Testis (tissue), 3 donors: ENCODE results near the gene WAPL. TPM values are rescaled to one million over a fixed set of nuclear protein-coding genes. Genes with fewer than 3 reads are reported as not detected.

ENCODE experiments used
- DNase-seq: peaks from one replicate; pipeline ENCODE4 v3.0.0-alpha.2; 2019
- H3K27ac ChIP-seq, 2 donors: fragments of 200-600 bp; sonication (generic); one replicate each; pipeline ENCODE4 v1.5.1; 2019
- H3K27me3 ChIP-seq: fragments of 200-600 bp; sonication (generic); one replicate; pipeline ENCODE4 v1.5.1; 2019
- H3K36me3 ChIP-seq: fragments of 200-600 bp; sonication (generic); one replicate; pipeline ENCODE4 v1.5.1; 2017; ENCODE audit warnings: low read depth; ENCODE audit errors: missing control alignments
- H3K4me1 ChIP-seq: fragments of 200-600 bp; sonication (generic); one replicate; pipeline ENCODE4 v1.5.1; 2019
- H3K4me3 ChIP-seq, 2 donors: fragments of 200-600 bp; sonication (generic); one replicate each; pipeline ENCODE4 v1.5.1; 2017 to 2019
- H3K9me3 ChIP-seq: fragments of 200-600 bp; sonication (generic); one replicate; pipeline ENCODE4 v1.5.1; 2017
- POLR2A ChIP-seq: fragments of 450-650 bp; IDR thresholded peaks from one replicate; pipeline ENCODE4 v1.6.1; 2017; ENCODE audit warnings: antibody characterized with exemption, mild to moderate bottlenecking, moderate library complexity
- WGBS, 2 donors: methylation state at CpG; one replicate each; pipeline ENCODE4 v1.1.5; 2018; 5-methylcytosine and 5-hydroxymethylcytosine counted together
- intact Hi-C: fragments of 100-400 bp; cut with DNase I; formaldehyde crosslinking; loops from one replicate; pipeline ENCODE4 v1.15.1; 2023; ENCODE audit warnings: low total_unique reads
- polyA plus RNA-seq: library from polyadenylated mRNA; stranded (reverse); fragments of 350-450 nt; fragmentation: Illumina TruSeq; extraction: RNeasy Lipid Tissue Mini Kit (QIAGEN cat#74804); gene quantifications from one replicate; pipeline ENCODE4 v1.2.3, GENCODE V29; 2014; ENCODE audit warnings: low read depth, low replicate concordance; ENCODE audit not compliant: insufficient read depth
- total RNA-seq, 2 donors: library from RNA; depleted of rRNA; stranded (reverse); fragments of >200 nt; gene quantifications; one replicate each; pipeline ENCODE4 v1.2.3, GENCODE V29; 2016
- TF ChIP-seq, protein P1 (sequence below), 3 experiments: fragments of 450-650 bp in 2 of 3; fragments of 200-600 bp in 1 of 3; sonication (generic) in 1 of 3; IDR thresholded peaks; one replicate each; pipeline ENCODE4 v1.5.1; 2016 to 2019; ENCODE audit warnings: antibody characterized with exemption in 3 of 3, mild to moderate bottlenecking in 2 of 3, moderate library complexity in 1 of 3

Gene WAPL
- total and polyA plus RNA-seq, 3 donors from 2014 or later = 65.7 to 89.8 (median 80.8) TPM

DNA sequence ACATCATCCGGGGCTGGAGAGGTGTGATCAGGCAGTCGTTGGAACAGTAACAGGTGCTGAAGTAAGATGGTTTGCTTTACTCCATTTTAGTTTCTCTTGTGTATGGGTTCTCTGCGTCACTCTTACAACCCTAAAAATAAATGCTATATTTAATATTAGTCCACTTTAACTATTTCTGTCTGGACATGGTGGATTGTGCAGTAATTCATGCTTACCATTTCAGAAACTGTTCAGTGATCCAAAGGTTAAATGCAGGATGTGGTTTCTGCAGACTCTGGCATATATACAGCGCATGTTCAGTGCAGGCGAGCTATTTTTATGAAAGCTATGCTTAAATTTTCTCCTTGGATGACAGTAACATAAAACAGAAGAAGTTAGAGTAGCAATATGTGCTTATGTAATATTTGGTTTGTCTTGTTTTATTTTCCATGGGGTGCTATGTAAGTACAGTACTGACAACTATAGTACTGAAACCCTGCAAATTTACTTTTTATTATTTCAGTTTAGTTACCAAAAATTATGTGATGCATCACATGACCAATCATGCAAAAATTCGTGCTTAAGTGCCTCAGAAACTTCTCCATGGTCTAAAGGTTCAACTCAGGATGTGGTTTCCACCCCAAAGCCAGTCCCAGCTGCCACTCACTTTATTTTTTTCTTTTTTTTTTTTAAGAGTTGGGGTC is 108.4 kb downstream of the WAPL start:
- no peak overlapping the region for H3K27ac ChIP-seq
- intact Hi-C loops = no loop called here

GRCh38 chr10:86411852-86412560 is 109.6 kb downstream of the WAPL start:
- no peak for DNase-seq
- Histone ChIP-seq H3K4me3 (no peak overlapping the region), H3K9me3 (no peaks in the 10 kb centered on the region), H3K27ac (no peak overlapping the region), H3K4me1 (no peaks in the 10 kb centered on the region), H3K27me3 (no peaks in the 10 kb centered on the region), H3K36me3 (no peaks in the 10 kb centered on the region)
- WGBS, 2 donors = 65 to 87% methylated on average over 3 to 6 of the region's 6 CpGs
- TF ChIP-seq, protein P1, sequence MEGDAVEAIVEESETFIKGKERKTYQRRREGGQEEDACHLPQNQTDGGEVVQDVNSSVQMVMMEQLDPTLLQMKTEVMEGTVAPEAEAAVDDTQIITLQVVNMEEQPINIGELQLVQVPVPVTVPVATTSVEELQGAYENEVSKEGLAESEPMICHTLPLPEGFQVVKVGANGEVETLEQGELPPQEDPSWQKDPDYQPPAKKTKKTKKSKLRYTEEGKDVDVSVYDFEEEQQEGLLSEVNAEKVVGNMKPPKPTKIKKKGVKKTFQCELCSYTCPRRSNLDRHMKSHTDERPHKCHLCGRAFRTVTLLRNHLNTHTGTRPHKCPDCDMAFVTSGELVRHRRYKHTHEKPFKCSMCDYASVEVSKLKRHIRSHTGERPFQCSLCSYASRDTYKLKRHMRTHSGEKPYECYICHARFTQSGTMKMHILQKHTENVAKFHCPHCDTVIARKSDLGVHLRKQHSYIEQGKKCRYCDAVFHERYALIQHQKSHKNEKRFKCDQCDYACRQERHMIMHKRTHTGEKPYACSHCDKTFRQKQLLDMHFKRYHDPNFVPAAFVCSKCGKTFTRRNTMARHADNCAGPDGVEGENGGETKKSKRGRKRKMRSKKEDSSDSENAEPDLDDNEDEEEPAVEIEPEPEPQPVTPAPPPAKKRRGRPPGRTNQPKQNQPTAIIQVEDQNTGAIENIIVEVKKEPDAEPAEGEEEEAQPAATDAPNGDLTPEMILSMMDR (IDR thresholded peaks at IDR 0.05) = no peak
- TF ChIP-seq POLR2A = no peak
- intact Hi-C loops = no loop called here

More for the DNA sequence above, 108.4 kb downstream of the WAPL start:
- no peak for DNase-seq
- Histone ChIP-seq H3K36me3 (no peaks in the 10 kb centered on the region), H3K27me3 (no peaks in the 10 kb centered on the region), H3K4me1 (no peaks in the 10 kb centered on the region), H3K9me3 (no peaks in the 10 kb centered on the region), H3K4me3 (no peak overlapping the region)
- no peak for TF ChIP-seq POLR2A
- TF ChIP-seq, protein P1 (IDR thresholded peaks at IDR 0.05) = no peak
- 60 to 62% methylated on average over 6 of the region's 6 CpGs for WGBS, 2 donors

GRCh38 chr10:86411281-86411841 is 110.2 kb downstream of the WAPL start:
- 26 to 48% methylated on average over 7 of the region's 7 CpGs for WGBS, 2 donors
- Histone ChIP-seq H3K4me3 (no peak overlapping the region), H3K4me1 (no peaks in the 10 kb centered on the region), H3K27ac (no peak overlapping the region), H3K27me3 (no peaks in the 10 kb centered on the region), H3K36me3 (no peaks in the 10 kb centered on the region), H3K9me3 (no peaks in the 10 kb centered on the region)
- intact Hi-C loops = no loop called here
- no peak for DNase-seq
- TF ChIP-seq POLR2A = no peak
- TF ChIP-seq, protein P1 (IDR thresholded peaks at IDR 0.05) = no peak

DNA sequence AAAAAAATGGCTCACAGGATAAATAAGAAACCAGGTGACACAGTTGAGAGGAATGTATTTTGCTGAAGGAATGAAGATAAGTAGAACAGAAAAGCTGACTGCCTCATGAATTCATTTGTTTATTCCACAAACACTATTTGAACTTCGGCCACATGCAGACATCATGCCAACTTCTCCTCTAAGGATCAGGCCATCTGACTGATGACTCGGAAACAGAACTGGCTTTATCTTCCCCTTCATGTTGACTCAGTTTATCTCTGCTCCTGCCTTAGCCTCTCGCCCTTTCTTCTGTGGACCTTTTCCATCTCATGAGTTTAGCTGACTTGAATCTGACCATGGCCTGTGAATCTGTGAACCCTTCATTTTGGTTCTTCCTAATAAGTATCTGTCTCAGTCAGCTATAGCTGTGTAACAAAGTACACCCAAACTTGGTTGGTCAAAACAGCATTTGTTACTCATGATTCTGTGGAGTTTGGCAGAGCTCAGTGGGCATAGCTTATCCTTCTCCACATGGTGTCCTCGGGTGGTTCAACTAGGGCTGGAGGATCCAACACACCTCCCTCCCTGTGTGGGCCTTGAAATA is 111.0 kb downstream of the WAPL start:
- intact Hi-C loops = no loop called here
- no peak for DNase-seq
- H3K27me3 ChIP-seq = no peaks in the 10 kb centered on the region
- H3K4me1 ChIP-seq = no peaks in the 10 kb centered on the region
- no peaks in the 10 kb centered on the region for H3K9me3 ChIP-seq
- no peaks in the 10 kb centered on the region for H3K36me3 ChIP-seq
- no peak overlapping the region for H3K27ac ChIP-seq
- 81 to 83% methylated on average over 4 of the region's 4 CpGs for WGBS, 2 donors
- H3K4me3 ChIP-seq = no peak overlapping the region
- TF ChIP-seq POLR2A = no peak
- TF ChIP-seq, protein P1 (IDR thresholded peaks at IDR 0.05) = no peak
